IMR-90 (cell line): ENCODE data around the gene EFCAB9. TPM values are rescaled to one million over a fixed set of nuclear protein-coding genes. Genes with fewer than 3 reads are reported as not detected.
A peak's percentile ranks its signal among the peaks of the same experiment; 100 is the strongest.

ENCODE experiments used
- ATAC-seq: fragments of 200-7000 bp; cut with Tn5 transposase; 2 replicates; pipeline ENCODE4 v1.9.1; 2020; ENCODE audit warnings: low read depth, mild to moderate bottlenecking, moderate library complexity
- BruUV-seq: library from RNA; stranded (reverse); fragments of 400-500 nt; replicated peaks from 2 replicates; lab custom pipeline; 2021; lab: Mats Ljungman, UMichigan
- CTCF ChIA-PET: fragments of 300-600 bp; formaldehyde crosslinking; extraction: SDS; loops from one replicate; lab custom pipeline; 2021; ENCODE audit warnings: antibody characterized with exemption; lab: Yijun Ruan, JAX
- POLR2A ChIA-PET: fragments of 300-600 bp; sonication (Branson Sonifier 250); formaldehyde crosslinking; loops from one replicate; lab custom pipeline; 2022; ENCODE audit warnings: antibody characterized with exemption; ENCODE audit not compliant: unreplicated experiment; lab: Charles Lee
- DNase-seq: peaks from one replicate; pipeline ENCODE4 v3.0.0; 2013
- H2AFZ ChIP-seq: replicated peaks from 2 replicates; pipeline ENCODE3; 2013; ENCODE audit warnings: low read length, mild to moderate bottlenecking; ENCODE audit not compliant: poor library complexity
- H2AK5ac ChIP-seq: 2 replicates; pipeline ENCODE4 v1.6.1; 2013; ENCODE audit warnings: low read depth, low read length, inconsistent platforms
- H2AK9ac ChIP-seq: replicated peaks from 2 replicates; pipeline ENCODE3; 2013; ENCODE audit warnings: mild to moderate bottlenecking, low read depth, low read length, moderate library complexity; ENCODE audit not compliant: poor library complexity
- H2BK120ac ChIP-seq: 2 replicates; pipeline ENCODE4 v1.6.1; 2013; ENCODE audit warnings: low read depth, low read length, inconsistent platforms
- H2BK15ac ChIP-seq: 3 replicates; pipeline ENCODE4 v1.6.1; 2013; ENCODE audit warnings: low read depth, low read length, inconsistent platforms
- H2BK20ac ChIP-seq: 2 replicates; pipeline ENCODE4 v1.6.1; 2013; ENCODE audit warnings: low read depth, mild to moderate bottlenecking, inconsistent platforms, low read length, moderate library complexity
- H2BK5ac ChIP-seq: 2 replicates; pipeline ENCODE4 v1.6.1; 2013; ENCODE audit warnings: mild to moderate bottlenecking, low read depth, low read length, inconsistent platforms; ENCODE audit not compliant: poor library complexity, severe bottlenecking
- H3K14ac ChIP-seq: replicated peaks from 2 replicates; pipeline ENCODE4 v1.6.1; 2013; ENCODE audit warnings: low read depth, low read length, inconsistent platforms
- H3K18ac ChIP-seq: 2 replicates; pipeline ENCODE4 v1.6.1; 2013; ENCODE audit warnings: low read depth, low read length, control low read depth
- H3K23ac ChIP-seq: 2 replicates; pipeline ENCODE4 v1.6.1; 2013; ENCODE audit warnings: low read depth, low read length, inconsistent platforms
- H3K27ac ChIP-seq: 2 replicates; pipeline ENCODE4 v1.5.1; 2013; ENCODE audit warnings: mild to moderate bottlenecking, control low read depth, low read length; ENCODE audit not compliant: insufficient read depth
- H3K27me3 ChIP-seq: 2 replicates; pipeline ENCODE4 v1.6.1; 2013; ENCODE audit warnings: low read length; ENCODE audit not compliant: control insufficient read depth, insufficient read depth
- H3K36me3 ChIP-seq: 2 replicates; pipeline ENCODE4 v1.6.1; 2013; ENCODE audit warnings: low read length, mixed read lengths; ENCODE audit not compliant: control insufficient read depth, insufficient read depth
- H3K4ac ChIP-seq: 2 replicates; pipeline ENCODE4 v1.6.1; 2013; ENCODE audit warnings: low read depth, low read length, inconsistent platforms
- H3K4me1 ChIP-seq: 2 replicates; pipeline ENCODE4 v1.6.1; 2013; ENCODE audit warnings: low read length, mixed read lengths; ENCODE audit not compliant: control insufficient read depth, insufficient read depth
- H3K4me2 ChIP-seq: 2 replicates; pipeline ENCODE4 v1.6.1; 2013; ENCODE audit warnings: low read depth, mild to moderate bottlenecking, control low read depth, low read length, moderate library complexity
- H3K4me3 ChIP-seq: 2 replicates; pipeline ENCODE4 v1.5.1; 2013; ENCODE audit warnings: low read depth, mild to moderate bottlenecking, control low read depth, low read length, moderate library complexity; ENCODE audit not compliant: insufficient read depth
- H3K56ac ChIP-seq: 2 replicates; pipeline ENCODE4 v1.6.1; 2013; ENCODE audit warnings: low read length, inconsistent platforms; ENCODE audit not compliant: insufficient read depth; ENCODE audit errors: extremely low read depth
- H3K79me1 ChIP-seq, 2 experiments: 2 replicates each; pipeline ENCODE4 v1.6.1; 2013; ENCODE audit warnings: low read length in 2 of 2, inconsistent platforms in 1 of 2, low read depth in 1 of 2
- H3K9ac ChIP-seq: 2 replicates; pipeline ENCODE4 v1.6.1; 2013; ENCODE audit warnings: low read depth, low read length, control low read depth
- H3K9me1 ChIP-seq: 2 replicates; pipeline ENCODE4 v1.6.1; 2013; ENCODE audit warnings: low read length, inconsistent platforms; ENCODE audit not compliant: insufficient read depth
- H3K9me3 ChIP-seq: 2 replicates; pipeline ENCODE4 v1.6.1; 2013; ENCODE audit warnings: low read length; ENCODE audit not compliant: control insufficient read depth, insufficient read depth
- H4K20me1 ChIP-seq: 2 replicates; pipeline ENCODE4 v1.6.1; 2013; ENCODE audit warnings: low read length, inconsistent platforms; ENCODE audit not compliant: insufficient read depth
- H4K5ac ChIP-seq: 2 replicates; pipeline ENCODE4 v1.6.1; 2013; ENCODE audit warnings: mild to moderate bottlenecking, low read depth, low read length, control low read depth
- H4K8ac ChIP-seq, 2 experiments: 2 replicates each; pipeline ENCODE4 v1.6.1; 2013; ENCODE audit warnings: low read depth in 2 of 2, low read length in 2 of 2, control low read depth in 1 of 2, inconsistent platforms in 1 of 2
- H4K91ac ChIP-seq: 2 replicates; pipeline ENCODE4 v1.6.1; 2013; ENCODE audit warnings: low read depth, low read length, inconsistent platforms; ENCODE audit not compliant: insufficient read depth
- CEBPB ChIP-seq: IDR thresholded peaks from 2 replicates; pipeline ENCODE4 v1.6.1; 2012; ENCODE audit warnings: low read depth, low read length, improper control_type of control experiment
- CTCF ChIP-seq: conservative IDR thresholded peaks from 2 replicates; pipeline ENCODE4 v1.5.1; 2012; ENCODE audit warnings: mild to moderate bottlenecking, low read depth, low read length, improper control_type of control experiment
- SMC3 ChIP-seq: fragments of 150-350 bp; IDR thresholded peaks from 2 replicates; pipeline ENCODE4 v1.6.1; 2016; ENCODE audit warnings: low read depth, mild to moderate bottlenecking, antibody characterized with exemption, low read length, moderate library complexity
- WGBS, 2 experiments: methylation state at CpG; one replicate each; pipeline versions ENCODE4 v1.1.5 to v1.1.7; 2013; ENCODE audit warnings: missing lambda C conversion rate in 2 of 2; ENCODE audit not compliant: insufficient read length in 1 of 2; ENCODE audit errors: extremely low coverage in 2 of 2; 5-methylcytosine and 5-hydroxymethylcytosine counted together
- dilution Hi-C: fragments of 300-500 bp; cut with HindIII; formaldehyde crosslinking; loops from one replicate; pipeline ENCODE4 v1.14.3; 2018; ENCODE audit warnings: low sequenced_read_pairs; ENCODE audit not compliant: unreplicated experiment
- in situ Hi-C: fragments of 300-500 bp; cut with MboI; formaldehyde crosslinking; loops from 3 replicates; pipeline ENCODE4 v1.14.3; 2019; ENCODE audit warnings: low sequenced_read_pairs, inconsistent platforms, mixed read lengths
- intact Hi-C: fragments of 100-400 bp; cut with micrococcal nuclease; formaldehyde crosslinking; loops from 2 replicates; pipeline ENCODE4 v1.10.0; 2022
- polyA plus RNA-seq, 3 experiments: library from polyadenylated mRNA; depleted of rRNA; stranded (reverse); fragments of >200 nt; gene quantifications; 2 replicates each; pipeline ENCODE4 v1.2.3, GENCODE V29; 2012; ENCODE audit warnings: low replicate concordance in 1 of 3
- total RNA-seq: library from RNA; depleted of rRNA; stranded (reverse); fragments of >200 nt; gene quantifications from 2 replicates; pipeline ENCODE4 v1.2.3, GENCODE V29; 2012

EFCAB9 gene
- total and polyA plus RNA-seq, 2 of the 4 experiments (the other 2 are of a cell fraction): not detected

DNA sequence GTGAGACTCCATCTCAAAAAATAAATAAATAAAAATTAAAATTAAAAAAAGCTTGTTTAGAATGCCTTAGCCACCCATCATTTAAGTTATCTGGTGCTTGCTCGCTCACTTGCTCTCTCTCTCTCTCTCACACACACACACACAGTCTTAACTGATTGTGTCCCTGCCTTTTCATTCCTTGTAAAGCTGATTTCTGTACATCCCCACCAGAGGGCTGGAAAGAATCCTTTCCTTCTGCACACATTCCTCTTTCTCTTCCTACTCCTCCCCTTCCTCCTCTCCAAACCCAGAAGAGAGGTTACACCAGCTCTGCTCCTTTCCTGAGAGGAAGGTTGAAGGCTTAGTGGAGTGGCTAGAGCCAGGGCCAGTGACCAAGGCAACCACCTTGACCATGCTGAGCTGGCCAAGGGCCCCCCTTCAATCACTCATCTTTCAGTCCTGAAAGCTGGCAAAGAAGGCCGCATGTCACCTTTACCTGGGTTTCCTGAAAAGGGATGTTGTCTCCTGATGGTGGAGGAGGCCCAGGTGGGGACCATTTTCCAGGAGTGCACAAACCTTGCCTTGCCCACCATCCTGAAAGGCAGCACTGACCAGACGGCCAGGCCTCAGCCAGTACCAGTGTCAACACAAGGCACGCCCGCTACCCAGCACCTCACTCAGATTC is 31.5 kb upstream of the EFCAB9 start:
- peaks cover 45% of the 10 kb centered on the region for H4K20me1 ChIP-seq
- DNase-seq: peak; percentile 50

More for the DNA sequence above, 31.5 kb upstream of the EFCAB9 start:
- Histone ChIP-seq H3K56ac (no peak overlapping the region), H3K36me3 (no peaks in the 10 kb centered on the region), H3K9me3 (no peaks in the 10 kb centered on the region), H3K4ac (no peak overlapping the region; the same call in 1 of the 2 replicates), H3K9me1 (peaks cover 38% of the 10 kb centered on the region), H3K27me3 (no peaks in the 10 kb centered on the region), H3K18ac (no peak overlapping the region), H4K5ac (no peak overlapping the region), H2BK20ac (no peak overlapping the region), H3K4me2 (no peak overlapping the region), H2BK15ac (no peak overlapping the region), H3K4me1 (peaks cover 10% of the 10 kb centered on the region), H2AK5ac (peak overlapping the region; percentile 59; the same call in 1 of the 2 replicates), H2BK5ac (no peak overlapping the region), H4K8ac (no peak overlapping the region), H2AK9ac (peak overlapping the region; percentile 82), H3K23ac (no peak overlapping the region), H3K14ac (no peak overlapping the region), H3K4me3 (no peak overlapping the region), H3K9ac (no peak overlapping the region), H3K79me1 (peaks cover 29 to 71% of the 10 kb centered on the region in 2 experiments), H4K91ac (no peak overlapping the region), H2AFZ (no peak overlapping the region), H2BK120ac (no peak overlapping the region), H3K27ac (no peak overlapping the region)
- BruUV-seq: no TSS peak
- dilution Hi-C loops (no loop called here), intact Hi-C loops (no loop called here), in situ Hi-C loops (no loop called here)
- TF ChIP-seq CTCF: 0 out of 2 replicates have a peak, but pooled peaks have one; percentile 9
- TF ChIP-seq SMC3: peak; percentile 8; the same call in 1 of the 2 replicates
- TF ChIP-seq CEBPB: no peak
- ChIA-PET CTCF (interaction anchor here (0.6 to 2.0 kb wide), 2 partner anchors 12 to 141 kb away, joined by 5 to 7 read pairs; no protein-coding TSS in a partner anchor), POLR2A (no interaction called here)
- peak; percentile 55 for ATAC-seq
- 95% methylated on average over 3 of the region's 5 CpGs; no CpG with 5 or more reads in 1 of the 2 experiments for whole genome bisulfite sequencing, 2 experiments
